ENCODE measurements around the gene ATP11B. TPM values are rescaled to one million over a fixed set of nuclear protein-coding genes. Genes with fewer than 3 reads are reported as not detected.
A peak's percentile ranks its signal among the peaks of the same experiment; 100 is the strongest.
"Not testable (repeated sequence)": the region's sequence is repeated elsewhere in the genome, so short reads cannot be mapped to it uniquely, and the experiment has no call there.

Gene ATP11B
- polyA plus RNA-seq, 2 of the 4 experiments (the other 2 are of a cell fraction), result 10.1 to 17.2 TPM

DNA sequence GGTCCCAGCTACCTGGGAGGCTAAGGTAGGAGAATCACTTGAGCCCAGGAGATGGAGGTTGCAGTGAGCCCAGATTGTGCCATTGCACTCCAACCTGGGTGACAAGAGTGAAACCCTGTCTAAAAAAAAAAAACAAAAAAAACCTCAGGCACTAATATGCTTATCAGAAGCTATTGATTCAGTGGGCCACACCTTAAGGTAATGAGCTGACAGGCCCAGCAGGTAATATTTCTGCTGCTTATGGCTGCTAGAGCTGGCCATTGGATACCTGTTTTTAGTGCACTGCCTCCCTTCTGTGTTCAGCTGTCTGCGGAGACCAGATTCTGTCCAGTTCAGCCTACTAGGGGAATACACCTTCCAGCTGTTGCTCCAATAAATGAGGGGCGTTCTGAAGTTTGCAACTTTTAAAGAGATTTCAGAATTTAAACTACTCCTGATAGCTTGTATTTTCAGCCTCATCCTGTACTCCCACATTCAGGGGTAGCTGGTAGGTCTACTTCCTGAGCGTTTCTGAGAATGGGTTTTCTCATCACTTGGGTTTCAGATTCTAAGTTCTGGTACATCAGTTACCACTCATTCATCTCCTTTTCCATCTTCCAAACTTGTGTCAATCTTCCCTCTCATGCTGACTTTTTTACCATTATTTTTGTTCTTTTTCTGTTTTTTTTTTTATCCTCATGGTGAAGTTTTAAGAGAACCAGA is 69.0 kb downstream of the ATP11B start:
- H3K27ac ChIP-seq, result no peak overlapping the region
- no peak overlapping the region for H3K4me2 ChIP-seq
- DNase-seq (ENCODE audit: low read depth in 1 of 2, low spot score in 1 of 2), result no peak
- no peak for ATAC-seq
- no peak for FAIRE-seq
- no peaks in the 10 kb centered on the region for H3K9me3 ChIP-seq
- 81% methylated on average over 3 of the region's 3 CpGs for WGBS (ENCODE audit: missing lambda C conversion rate)
- CTCF ChIA-PET, result interaction anchor here (0.6 kb wide), 2 partner anchors 145 to 217 kb away, joined by 3 to 5 read pairs; no protein-coding TSS in a partner anchor
- POLR2A ChIA-PET, result no interaction called here
- TF ChIP-seq POLR2AphosphoS2 (conservative IDR thresholded peaks at IDR 0.05; ENCODE audit: low read length) (no peak), CBX2 (IDR thresholded peaks at IDR 0.05; ENCODE audit: borderline replicate concordance, low read depth) (no peak), ZNF302 (CRISPR knock-in tag; IDR thresholded peaks at IDR 0.05) (no peak), CHD2 (IDR thresholded peaks at IDR 0.05; ENCODE audit: low read length, partially characterized antibody) (no peak), CBX8 (IDR thresholded peaks at IDR 0.05) (no peak), FOSL2 (IDR thresholded peaks at IDR 0.05) (no peak), FOSL2 (CRISPR knock-in tag; IDR thresholded peaks at IDR 0.05) (no peak), SREBF2 (IDR thresholded peaks at IDR 0.05) (no peak), RAD21 (conservative IDR thresholded peaks at IDR 0.05 in 1 of 2, IDR thresholded peaks at IDR 0.05 in 1 of 2) (no peak), NPAS2 (CRISPR knock-in tag; IDR thresholded peaks at IDR 0.05; ENCODE audit: borderline replicate concordance) (no peak), TP53 (CRISPR knock-in tag; IDR thresholded peaks at IDR 0.05) (no peak)
- TF ChIP-seq, protein P1, sequence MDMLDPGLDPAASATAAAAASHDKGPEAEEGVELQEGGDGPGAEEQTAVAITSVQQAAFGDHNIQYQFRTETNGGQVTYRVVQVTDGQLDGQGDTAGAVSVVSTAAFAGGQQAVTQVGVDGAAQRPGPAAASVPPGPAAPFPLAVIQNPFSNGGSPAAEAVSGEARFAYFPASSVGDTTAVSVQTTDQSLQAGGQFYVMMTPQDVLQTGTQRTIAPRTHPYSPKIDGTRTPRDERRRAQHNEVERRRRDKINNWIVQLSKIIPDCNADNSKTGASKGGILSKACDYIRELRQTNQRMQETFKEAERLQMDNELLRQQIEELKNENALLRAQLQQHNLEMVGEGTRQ (IDR thresholded peaks at IDR 0.05), result no peak
- TF ChIP-seq, protein P2, sequence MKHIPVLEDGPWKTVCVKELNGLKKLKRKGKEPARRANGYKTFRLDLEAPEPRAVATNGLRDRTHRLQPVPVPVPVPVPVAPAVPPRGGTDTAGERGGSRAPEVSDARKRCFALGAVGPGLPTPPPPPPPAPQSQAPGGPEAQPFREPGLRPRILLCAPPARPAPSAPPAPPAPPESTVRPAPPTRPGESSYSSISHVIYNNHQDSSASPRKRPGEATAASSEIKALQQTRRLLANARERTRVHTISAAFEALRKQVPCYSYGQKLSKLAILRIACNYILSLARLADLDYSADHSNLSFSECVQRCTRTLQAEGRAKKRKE (CRISPR knock-in tag; IDR thresholded peaks at IDR 0.05; ENCODE audit: low read depth), result no peak
- TF ChIP-seq, protein P3, sequence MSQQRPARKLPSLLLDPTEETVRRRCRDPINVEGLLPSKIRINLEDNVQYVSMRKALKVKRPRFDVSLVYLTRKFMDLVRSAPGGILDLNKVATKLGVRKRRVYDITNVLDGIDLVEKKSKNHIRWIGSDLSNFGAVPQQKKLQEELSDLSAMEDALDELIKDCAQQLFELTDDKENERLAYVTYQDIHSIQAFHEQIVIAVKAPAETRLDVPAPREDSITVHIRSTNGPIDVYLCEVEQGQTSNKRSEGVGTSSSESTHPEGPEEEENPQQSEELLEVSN (IDR thresholded peaks at IDR 0.05; ENCODE audit: borderline replicate concordance, low read depth), result no peak
- TF ChIP-seq, protein P4, sequence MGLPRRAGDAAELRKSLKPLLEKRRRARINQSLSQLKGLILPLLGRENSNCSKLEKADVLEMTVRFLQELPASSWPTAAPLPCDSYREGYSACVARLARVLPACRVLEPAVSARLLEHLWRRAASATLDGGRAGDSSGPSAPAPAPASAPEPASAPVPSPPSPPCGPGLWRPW (IDR thresholded peaks at IDR 0.05), result no peak
- no peaks in the 10 kb centered on the region for H3K4me1 ChIP-seq
- H3K4me3 ChIP-seq, result no peak overlapping the region

DNA sequence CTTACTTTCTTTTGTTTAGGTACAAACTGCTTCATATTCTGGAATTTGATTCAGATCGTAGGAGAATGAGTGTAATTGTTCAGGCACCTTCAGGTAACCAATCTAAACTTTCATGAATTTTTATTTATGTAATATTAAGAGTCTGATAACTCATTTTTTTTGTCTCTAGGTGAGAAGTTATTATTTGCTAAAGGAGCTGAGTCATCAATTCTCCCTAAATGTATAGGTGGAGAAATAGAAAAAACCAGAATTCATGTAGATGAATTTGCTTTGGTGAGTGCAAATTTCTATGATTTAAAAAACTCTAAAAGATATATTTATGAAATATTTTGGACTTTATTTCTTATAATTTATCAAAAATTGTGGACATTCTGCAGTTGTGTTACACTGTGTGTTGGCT is 75.8 kb downstream of the ATP11B start:
- ChIA-PET CTCF (no interaction called here), POLR2A (no interaction called here)
- Histone ChIP-seq H3K4me2 (no peak overlapping the region), H3K4me3 (no peak overlapping the region), H3K9me3 (no peaks in the 10 kb centered on the region), H3K27ac (no peak overlapping the region), H3K4me1 (no peaks in the 10 kb centered on the region)
- ATAC-seq (no peak), DNase-seq (ENCODE audit: low read depth in 1 of 2, low spot score in 1 of 2) (no peak), FAIRE-seq (no peak)
- TF ChIP-seq MAFK (IDR thresholded peaks at IDR 0.05; ENCODE audit: partially characterized antibody) (peak; percentile 89), PHF8 (IDR thresholded peaks at IDR 0.05; ENCODE audit: borderline replicate concordance, low read depth) (no peak)
- WGBS (ENCODE audit: missing lambda C conversion rate), result 89% methylated on average over 1 of the region's 1 CpG

DNA sequence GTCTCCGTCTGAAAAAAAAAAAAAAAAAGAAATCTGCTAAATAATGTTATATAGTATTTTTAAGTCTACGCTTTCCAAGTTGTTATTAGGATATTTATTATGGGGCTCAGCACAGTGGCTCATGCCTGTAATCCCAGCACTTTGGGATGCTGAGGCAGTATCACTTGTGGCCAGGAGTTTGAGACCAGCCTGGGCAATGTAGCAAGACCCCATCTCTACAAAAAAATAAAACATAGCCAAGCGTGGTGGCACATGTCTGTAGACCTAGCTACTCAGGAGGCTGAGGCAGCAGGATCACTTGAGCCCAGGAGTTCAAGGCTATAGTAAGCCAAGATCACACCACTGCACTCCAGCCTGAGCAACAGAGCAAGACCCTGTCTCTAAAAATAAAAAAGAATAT is 77.6 kb downstream of the ATP11B start:
- H3K9me3 ChIP-seq; H3K4me2 ChIP-seq; FAIRE-seq; H3K4me1 ChIP-seq; POLR2A ChIA-PET; H3K27ac ChIP-seq; H3K4me3 ChIP-seq; CTCF ChIA-PET; DNase-seq (ENCODE audit: low read depth in 1 of 2, low spot score in 1 of 2); ATAC-seq: not testable (repeated sequence)
- WGBS (ENCODE audit: missing lambda C conversion rate), result 90% methylated on average over 3 of the region's 3 CpGs

Data from A549 (cell line).